Esophagus muscularis mucosa (tissue), 4 donors: Measurements from ENCODE around the gene ZNF560. TPM values are rescaled to one million over a fixed set of nuclear protein-coding genes. Genes with fewer than 3 reads are reported as not detected.

ENCODE experiments used
- DNase-seq: peaks from one replicate; pipeline ENCODE4 v3.0.0-alpha.2; 2017; ENCODE audit errors: extremely low spot score
- H3K27ac ChIP-seq, 4 donors: fragments of 200-600 bp; sonication (generic); replicated peaks in 1 of 4; 1 replicate in 3 of 4; 2 replicates in 1 of 4; pipeline ENCODE4 v1.5.1; 2016 to 2019; ENCODE audit warnings: mild to moderate bottlenecking in 1 of 4
- H3K27me3 ChIP-seq, 4 donors: fragments of 200-600 bp; sonication (generic); one replicate each; pipeline versions ENCODE4 v1.5.1 to v1.6.0; 2016 to 2019
- H3K36me3 ChIP-seq, 4 donors: fragments of 200-600 bp; sonication (generic); one replicate each; pipeline ENCODE4 v1.5.1; 2016 to 2019
- H3K4me1 ChIP-seq, 4 donors: fragments of 200-600 bp; sonication (generic); one replicate each; pipeline ENCODE4 v1.5.1; 2016 to 2019
- H3K4me3 ChIP-seq, 4 donors: fragments of 200-600 bp; sonication (generic); 1 replicate in 2 of 4; 2 replicates in 2 of 4; pipeline ENCODE4 v1.5.1; 2016 to 2019; ENCODE audit warnings: mild to moderate bottlenecking in 4 of 4, moderate library complexity in 1 of 4
- H3K9me3 ChIP-seq, 4 donors: fragments of 200-600 bp; sonication (generic); 1 replicate in 3 of 4; 2 replicates in 1 of 4; pipeline ENCODE4 v1.5.1; 2016 to 2019
- EP300 ChIP-seq: sonication (generic); formaldehyde crosslinking; IDR thresholded peaks from one replicate; pipeline ENCODE4 v1.6.1; 2017; ENCODE audit warnings: antibody characterized with exemption
- POLR2A ChIP-seq: fragments of 450-650 bp; IDR thresholded peaks from one replicate; pipeline ENCODE4 v1.6.1; 2017; ENCODE audit warnings: antibody characterized with exemption, moderate library complexity, mild to moderate bottlenecking, low read depth
- POLR2AphosphoS5 ChIP-seq, 2 donors: sonication (generic); formaldehyde crosslinking; IDR thresholded peaks; one replicate each; pipeline ENCODE4 v1.6.1; 2017; ENCODE audit warnings: antibody characterized with exemption in 2 of 2
- WGBS: methylation state at CpG from one replicate; pipeline ENCODE4 v1.1.5; 2018; 5-methylcytosine and 5-hydroxymethylcytosine counted together
- intact Hi-C: fragments of 100-400 bp; cut with DNase I; formaldehyde crosslinking; loops from one replicate; pipeline ENCODE4 v1.15.1; 2023
- total RNA-seq, 4 donors: library from RNA; depleted of rRNA; stranded (reverse); fragments of >200 nt; gene quantifications; one replicate each; pipeline versions ENCODE4 v1.1.0 to v1.2.1, GENCODE V29; 2016
- TF ChIP-seq, protein P1 (sequence below), 3 experiments: fragments of 200-600 bp in 2 of 3; fragments of 450-650 bp in 1 of 3; sonication (generic) in 2 of 3; IDR thresholded peaks; one replicate each; pipeline ENCODE4 v1.5.1; 2017 to 2019; ENCODE audit warnings: antibody characterized with exemption in 3 of 3, mild to moderate bottlenecking in 2 of 3, moderate library complexity in 1 of 3

Gene ZNF560
- total RNA-seq, 4 donors from 2014 or later, result not detected

DNA sequence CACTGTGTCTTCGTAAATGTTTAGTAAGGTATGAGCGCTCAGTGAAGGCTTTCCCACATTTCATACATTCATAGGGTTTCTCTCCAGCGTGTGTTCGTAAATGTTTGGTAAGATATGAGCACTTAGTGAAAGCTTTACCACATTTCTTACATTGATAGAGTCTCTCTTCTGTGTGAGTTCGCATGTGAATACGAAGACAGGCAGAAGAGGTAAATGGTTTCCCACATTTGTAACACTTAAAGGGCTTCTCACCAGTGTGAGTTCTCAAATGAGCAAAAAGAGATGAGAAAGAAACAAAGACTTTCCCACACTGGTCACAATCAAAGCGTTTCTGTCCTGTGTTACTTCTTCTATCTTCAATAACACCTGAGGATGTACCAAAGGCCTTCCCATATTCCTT lies 31.3 kb downstream of the ZNF560 start:
- TF ChIP-seq, protein P1, sequence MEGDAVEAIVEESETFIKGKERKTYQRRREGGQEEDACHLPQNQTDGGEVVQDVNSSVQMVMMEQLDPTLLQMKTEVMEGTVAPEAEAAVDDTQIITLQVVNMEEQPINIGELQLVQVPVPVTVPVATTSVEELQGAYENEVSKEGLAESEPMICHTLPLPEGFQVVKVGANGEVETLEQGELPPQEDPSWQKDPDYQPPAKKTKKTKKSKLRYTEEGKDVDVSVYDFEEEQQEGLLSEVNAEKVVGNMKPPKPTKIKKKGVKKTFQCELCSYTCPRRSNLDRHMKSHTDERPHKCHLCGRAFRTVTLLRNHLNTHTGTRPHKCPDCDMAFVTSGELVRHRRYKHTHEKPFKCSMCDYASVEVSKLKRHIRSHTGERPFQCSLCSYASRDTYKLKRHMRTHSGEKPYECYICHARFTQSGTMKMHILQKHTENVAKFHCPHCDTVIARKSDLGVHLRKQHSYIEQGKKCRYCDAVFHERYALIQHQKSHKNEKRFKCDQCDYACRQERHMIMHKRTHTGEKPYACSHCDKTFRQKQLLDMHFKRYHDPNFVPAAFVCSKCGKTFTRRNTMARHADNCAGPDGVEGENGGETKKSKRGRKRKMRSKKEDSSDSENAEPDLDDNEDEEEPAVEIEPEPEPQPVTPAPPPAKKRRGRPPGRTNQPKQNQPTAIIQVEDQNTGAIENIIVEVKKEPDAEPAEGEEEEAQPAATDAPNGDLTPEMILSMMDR (IDR thresholded peaks at IDR 0.05), result no peak
- TF ChIP-seq EP300, result no peak
- TF ChIP-seq POLR2AphosphoS5 (IDR thresholded peaks at IDR 0.05), result no peak
- no peak for TF ChIP-seq POLR2A
- WGBS, result 86% methylated on average over 7 of the region's 7 CpGs
- intact Hi-C loops, result no loop called here
- H3K36me3 ChIP-seq, result no peaks in the 10 kb centered on the region
- H3K27me3 ChIP-seq, result no peaks in the 10 kb centered on the region
- no peak overlapping the region for H3K4me3 ChIP-seq
- H3K27ac ChIP-seq, result no peak overlapping the region
- no peak for DNase-seq
- H3K4me1 ChIP-seq, result no peaks in the 10 kb centered on the region
- peaks cover 0 to 56% (median 44%) of the 10 kb centered on the region in 4 donors for H3K9me3 ChIP-seq

DNA sequence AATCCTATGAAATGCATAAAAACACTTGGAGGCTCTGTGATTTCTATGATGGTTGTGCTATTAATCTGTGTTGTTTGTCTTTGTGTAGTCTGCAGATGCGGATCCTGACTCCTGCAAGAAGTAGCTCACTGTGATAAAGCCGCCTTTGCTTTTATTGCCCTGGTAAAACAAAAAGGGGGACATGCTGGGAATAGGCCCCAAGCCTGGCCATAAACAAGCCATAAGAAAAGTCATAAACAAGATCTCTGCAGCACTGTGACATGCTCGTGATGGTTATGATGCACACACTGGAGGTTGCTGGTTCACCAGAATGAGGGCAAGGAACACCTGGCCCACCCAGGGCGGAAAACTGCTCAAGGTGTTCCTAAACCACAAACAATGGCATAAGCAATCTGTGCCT lies 36.5 kb downstream of the ZNF560 start:
- intact Hi-C loops, result no loop called here
- no peaks in the 10 kb centered on the region for H3K4me1 ChIP-seq
- H3K36me3 ChIP-seq, result no peaks in the 10 kb centered on the region
- H3K4me3 ChIP-seq, result no peak overlapping the region
- DNase-seq, result no peak
- 90% methylated on average over 4 of the region's 4 CpGs for WGBS
- peaks cover 0 to 68% (median 46%) of the 10 kb centered on the region in 4 donors for H3K9me3 ChIP-seq
- TF ChIP-seq, protein P1 (IDR thresholded peaks at IDR 0.05), result no peak
- TF ChIP-seq EP300, result no peak
- TF ChIP-seq POLR2A, result no peak
- no peak for TF ChIP-seq POLR2AphosphoS5 (IDR thresholded peaks at IDR 0.05)
- H3K27ac ChIP-seq, result no peak overlapping the region
- no peaks in the 10 kb centered on the region for H3K27me3 ChIP-seq

DNA sequence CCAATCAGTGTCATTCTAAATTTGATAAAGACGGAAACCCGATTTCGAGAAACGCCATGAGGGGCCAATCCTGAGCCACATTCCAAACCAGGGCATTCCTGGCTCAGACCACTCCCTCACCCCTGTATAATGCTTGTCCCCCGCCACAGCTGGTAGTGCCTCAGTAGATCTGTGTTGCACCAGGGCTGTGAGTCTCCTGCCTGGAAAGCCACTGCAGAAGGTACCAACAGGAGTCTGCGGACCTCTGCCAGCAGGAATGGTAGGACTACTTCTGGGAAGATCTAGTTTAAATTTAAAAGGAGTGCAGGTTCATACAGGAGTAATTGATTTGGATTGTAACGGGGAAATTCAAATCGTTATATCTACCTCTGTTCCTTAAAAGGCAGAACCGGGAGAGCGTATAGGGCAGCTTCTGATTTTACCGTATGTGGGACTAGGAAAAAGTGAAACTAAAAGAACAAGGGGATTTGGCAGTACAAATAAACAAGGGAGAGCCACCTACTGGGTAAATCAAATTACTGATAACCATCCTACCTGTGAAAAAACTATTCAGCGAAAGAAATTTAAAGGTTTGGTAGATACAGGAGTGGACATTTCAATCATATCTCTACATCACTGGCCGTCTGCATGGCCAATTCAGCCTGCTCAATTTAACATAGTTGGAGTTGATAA lies 42.3 kb downstream of the ZNF560 start:
- no peak for DNase-seq
- Histone ChIP-seq H3K27ac (no peak overlapping the region), H3K9me3 (peaks cover 0 to 73% (median 66%) of the 10 kb centered on the region in 4 donors), H3K27me3 (no peaks in the 10 kb centered on the region), H3K4me1 (no peaks in the 10 kb centered on the region), H3K4me3 (no peak overlapping the region), H3K36me3 (no peaks in the 10 kb centered on the region)
- 86% methylated on average over 13 of the region's 13 CpGs for WGBS
- intact Hi-C loops, result no loop called here
- no peak for TF ChIP-seq EP300
- TF ChIP-seq POLR2AphosphoS5 (IDR thresholded peaks at IDR 0.05), result no peak
- TF ChIP-seq, protein P1 (IDR thresholded peaks at IDR 0.05), result no peak
- no peak for TF ChIP-seq POLR2A

DNA sequence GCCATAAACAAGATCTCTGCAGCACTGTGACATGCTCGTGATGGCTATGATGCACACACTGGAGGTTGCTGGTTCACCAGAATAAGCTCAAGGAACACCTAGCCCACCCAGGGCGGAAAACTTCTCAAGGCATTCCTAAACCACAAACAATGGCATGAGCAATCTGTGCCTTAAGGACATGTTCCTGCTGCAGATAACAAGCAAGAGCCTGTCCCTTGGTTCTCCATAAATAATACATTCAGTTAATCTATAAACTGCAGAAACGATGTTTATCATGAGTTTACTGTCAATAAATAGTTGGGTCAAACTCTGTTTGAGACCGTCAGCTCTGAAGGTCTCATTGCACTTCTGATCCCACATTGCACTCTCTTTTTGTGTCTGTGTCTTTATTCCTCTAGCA lies 44.5 kb downstream of the ZNF560 start:
- H3K36me3 ChIP-seq, result no peaks in the 10 kb centered on the region
- 90% methylated on average over 4 of the region's 4 CpGs for WGBS
- no peak for DNase-seq
- intact Hi-C loops, result no loop called here
- no peaks in the 10 kb centered on the region for H3K4me1 ChIP-seq
- H3K4me3 ChIP-seq, result no peak overlapping the region
- H3K27me3 ChIP-seq, result no peaks in the 10 kb centered on the region
- peaks cover 0 to 85% (median 77%) of the 10 kb centered on the region in 4 donors for H3K9me3 ChIP-seq
- TF ChIP-seq, protein P1 (IDR thresholded peaks at IDR 0.05), result no peak
- TF ChIP-seq POLR2AphosphoS5 (IDR thresholded peaks at IDR 0.05) (no peak), POLR2A (no peak), EP300 (no peak)
- no peak overlapping the region for H3K27ac ChIP-seq

DNA sequence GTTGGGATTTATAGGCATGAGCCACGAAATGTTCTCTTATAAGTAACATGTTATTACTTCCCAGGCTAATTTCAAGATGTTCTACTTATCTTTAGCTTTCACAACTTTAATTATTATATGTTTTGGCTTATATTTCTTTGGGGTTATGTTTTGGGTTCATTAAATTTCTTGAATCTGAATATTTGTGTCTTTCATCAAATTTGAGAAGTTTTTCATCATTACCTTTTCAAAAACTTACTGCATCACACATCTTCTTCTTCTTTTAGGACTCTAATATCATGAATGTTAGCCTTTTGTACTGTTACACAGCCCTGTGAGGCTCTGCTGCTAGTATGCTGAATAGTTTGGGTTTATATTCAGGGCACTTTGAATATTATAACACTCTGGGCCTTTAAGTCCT lies 53.4 kb downstream of the ZNF560 start:
- no peaks in the 10 kb centered on the region for H3K27me3 ChIP-seq
- peaks cover 0 to 63% (median 54%) of the 10 kb centered on the region in 4 donors for H3K9me3 ChIP-seq
- H3K36me3 ChIP-seq, result no peaks in the 10 kb centered on the region
- TF ChIP-seq POLR2AphosphoS5 (IDR thresholded peaks at IDR 0.05) (no peak), POLR2A (no peak), EP300 (no peak)
- TF ChIP-seq, protein P1 (IDR thresholded peaks at IDR 0.05), result no peak
- no peak for DNase-seq
- no peak overlapping the region for H3K4me3 ChIP-seq
- intact Hi-C loops, result no loop called here
- H3K4me1 ChIP-seq, result no peaks in the 10 kb centered on the region
- H3K27ac ChIP-seq, result no peak overlapping the region
- WGBS, result 84% methylated on average over 1 of the region's 1 CpG
